MM.1S (cell line): ENCODE data around the gene TFDP2.

Experiments used
- DNase-seq: peaks from one replicate; pipeline ENCODE4 v3.0.0-alpha.2; 2015
- H2AFZ ChIP-seq: fragments of 300-600 bp; sonication (generic); 2 replicates; pipeline ENCODE4 v1.6.0; 2016; ENCODE audit warnings: antibody characterized with exemption, low read length
- H3F3A ChIP-seq: fragments of 300-600 bp; sonication (generic); 2 replicates; pipeline ENCODE4 v1.6.1; 2016; ENCODE audit warnings: mild to moderate bottlenecking, antibody characterized with exemption, low read length, moderate library complexity, mixed read lengths; ENCODE audit not compliant: insufficient read depth
- H3K27ac ChIP-seq: fragments of 300-600 bp; sonication (generic); 2 replicates; pipeline ENCODE4 v1.5.1; 2016; ENCODE audit warnings: mild to moderate bottlenecking, low read length
- H3K27me3 ChIP-seq: fragments of 300-600 bp; sonication (generic); replicated peaks from 2 replicates; pipeline ENCODE4 v1.6.0; 2016; ENCODE audit warnings: low read length; ENCODE audit not compliant: insufficient read depth
- H3K36me3 ChIP-seq: fragments of 300-600 bp; sonication (generic); replicated peaks from 2 replicates; pipeline ENCODE4 v1.6.1; 2016; ENCODE audit warnings: mild to moderate bottlenecking, low read length, mixed read lengths; ENCODE audit not compliant: insufficient read depth
- H3K4me1 ChIP-seq: fragments of 300-600 bp; sonication (generic); 2 replicates; pipeline ENCODE4 v1.6.1; 2016; ENCODE audit warnings: low read length, mixed read lengths
- H3K4me2 ChIP-seq: fragments of 300-600 bp; sonication (generic); 2 replicates; pipeline ENCODE4 v1.6.0; 2016; ENCODE audit warnings: low read depth, low read length
- H3K4me3 ChIP-seq: fragments of 300-600 bp; sonication (generic); 2 replicates; pipeline ENCODE4 v1.5.1; 2016; ENCODE audit warnings: low read length, mixed read lengths
- H3K79me2 ChIP-seq: fragments of 300-600 bp; sonication (generic); 2 replicates; pipeline ENCODE4 v1.6.1; 2016; ENCODE audit warnings: mixed run types, low read length, mixed read lengths
- H3K9ac ChIP-seq: fragments of 300-600 bp; sonication (generic); 2 replicates; pipeline ENCODE4 v1.6.1; 2016; ENCODE audit warnings: low read length, mixed read lengths
- H3K9me2 ChIP-seq: fragments of 300-600 bp; sonication (generic); replicated peaks from 2 replicates; pipeline ENCODE4 v1.6.1; 2016; ENCODE audit warnings: mild to moderate bottlenecking, low read length, mixed read lengths; ENCODE audit not compliant: insufficient read depth
- H3K9me3 ChIP-seq: fragments of 300-600 bp; sonication (generic); replicated peaks from 2 replicates; pipeline ENCODE4 v1.6.1; 2016; ENCODE audit warnings: mild to moderate bottlenecking, low read length, mixed read lengths; ENCODE audit not compliant: insufficient read depth
- H4K20me1 ChIP-seq: fragments of 300-600 bp; sonication (generic); 2 replicates; pipeline ENCODE4 v1.6.1; 2016; ENCODE audit warnings: mild to moderate bottlenecking, low read length, moderate library complexity, mixed read lengths; ENCODE audit not compliant: insufficient read depth
- EZH2 ChIP-seq: fragments of 300-600 bp; sonication (generic); optimal IDR thresholded peaks from 2 replicates; pipeline ENCODE3; 2017; ENCODE audit warnings: low read depth, mild to moderate bottlenecking, antibody characterized with exemption, low read length, mixed read lengths
- EZH2phosphoT487 ChIP-seq: fragments of 300-600 bp; sonication (generic); IDR thresholded peaks from 2 replicates; pipeline ENCODE4 v1.6.1; 2018; ENCODE audit warnings: antibody characterized with exemption, low read length
- TF ChIP-seq, protein P1 (sequence below): fragments of 300-600 bp; sonication (generic); IDR thresholded peaks from 2 replicates; pipeline ENCODE4 v1.5.1; 2016; ENCODE audit warnings: antibody characterized with exemption, low read length, mixed read lengths

Gene TFDP2

DNA sequence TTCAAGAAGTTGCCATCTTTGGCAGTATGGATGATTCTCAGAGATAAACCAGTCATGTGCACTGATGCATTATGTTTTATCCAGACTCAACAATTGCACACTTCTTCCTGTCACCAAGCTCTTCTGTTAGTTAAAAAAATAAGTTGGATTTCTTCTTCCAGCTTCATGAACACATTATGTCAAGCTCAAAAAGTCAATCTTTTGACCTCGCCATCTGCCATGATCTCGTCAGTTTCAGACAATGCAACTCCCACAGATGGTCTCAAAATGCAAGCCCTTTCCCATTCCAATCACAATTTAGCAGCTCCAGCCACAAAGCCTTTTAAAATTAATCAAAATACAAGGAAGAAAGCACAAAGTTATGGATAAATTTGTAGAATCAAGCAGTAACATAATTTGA, 42.8 kb downstream of the TFDP2 start:
- no peak for DNase-seq
- Histone ChIP-seq H3F3A (no peaks in the 10 kb centered on the region; the same call in 1 of the 2 replicates), H3K9me2 (no peaks in the 10 kb centered on the region), H3K4me2 (no peak overlapping the region), H3K27me3 (no peaks in the 10 kb centered on the region), H2AFZ (no peak overlapping the region), H3K4me1 (no peaks in the 10 kb centered on the region), H4K20me1 (no peaks in the 10 kb centered on the region), H3K9me3 (no peaks in the 10 kb centered on the region), H3K79me2 (no peaks in the 10 kb centered on the region), H3K36me3 (no peaks in the 10 kb centered on the region), H3K27ac (no peak overlapping the region), H3K4me3 (no peak overlapping the region), H3K9ac (no peak overlapping the region)
- TF ChIP-seq, protein P1, sequence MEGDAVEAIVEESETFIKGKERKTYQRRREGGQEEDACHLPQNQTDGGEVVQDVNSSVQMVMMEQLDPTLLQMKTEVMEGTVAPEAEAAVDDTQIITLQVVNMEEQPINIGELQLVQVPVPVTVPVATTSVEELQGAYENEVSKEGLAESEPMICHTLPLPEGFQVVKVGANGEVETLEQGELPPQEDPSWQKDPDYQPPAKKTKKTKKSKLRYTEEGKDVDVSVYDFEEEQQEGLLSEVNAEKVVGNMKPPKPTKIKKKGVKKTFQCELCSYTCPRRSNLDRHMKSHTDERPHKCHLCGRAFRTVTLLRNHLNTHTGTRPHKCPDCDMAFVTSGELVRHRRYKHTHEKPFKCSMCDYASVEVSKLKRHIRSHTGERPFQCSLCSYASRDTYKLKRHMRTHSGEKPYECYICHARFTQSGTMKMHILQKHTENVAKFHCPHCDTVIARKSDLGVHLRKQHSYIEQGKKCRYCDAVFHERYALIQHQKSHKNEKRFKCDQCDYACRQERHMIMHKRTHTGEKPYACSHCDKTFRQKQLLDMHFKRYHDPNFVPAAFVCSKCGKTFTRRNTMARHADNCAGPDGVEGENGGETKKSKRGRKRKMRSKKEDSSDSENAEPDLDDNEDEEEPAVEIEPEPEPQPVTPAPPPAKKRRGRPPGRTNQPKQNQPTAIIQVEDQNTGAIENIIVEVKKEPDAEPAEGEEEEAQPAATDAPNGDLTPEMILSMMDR, result no peak
- TF ChIP-seq EZH2 (no peak), EZH2phosphoT487 (no peak)

DNA sequence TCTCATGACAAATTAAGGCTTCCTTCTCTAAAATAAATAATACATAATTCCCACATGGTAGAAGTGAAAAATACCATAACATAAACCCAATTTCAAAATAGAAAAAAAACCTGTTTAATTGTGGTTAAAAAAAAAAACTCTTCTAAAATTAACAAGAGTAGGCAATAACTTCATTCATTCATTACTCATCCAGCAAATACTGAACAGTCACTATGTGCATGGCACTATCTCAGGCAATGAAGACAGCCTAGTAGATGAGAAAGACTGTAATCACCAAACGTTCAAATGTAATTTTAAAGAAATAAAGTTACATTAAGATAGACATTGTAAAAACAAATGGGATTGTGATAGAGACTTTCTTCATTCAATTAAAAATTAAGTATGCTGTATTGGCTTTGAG, 43.4 kb downstream of the TFDP2 start:
- H3K4me1 ChIP-seq, result no peaks in the 10 kb centered on the region
- no peak for DNase-seq
- H3K79me2 ChIP-seq, result no peaks in the 10 kb centered on the region
- no peaks in the 10 kb centered on the region for H3K9me2 ChIP-seq
- H2AFZ ChIP-seq, result no peak overlapping the region
- no peak overlapping the region for H3K9ac ChIP-seq
- no peaks in the 10 kb centered on the region for H4K20me1 ChIP-seq
- H3K4me2 ChIP-seq, result no peak overlapping the region
- H3K9me3 ChIP-seq, result no peaks in the 10 kb centered on the region
- H3F3A ChIP-seq, result no peaks in the 10 kb centered on the region; the same call in 1 of the 2 replicates
- H3K27me3 ChIP-seq, result no peaks in the 10 kb centered on the region
- no peaks in the 10 kb centered on the region for H3K36me3 ChIP-seq
- H3K4me3 ChIP-seq, result no peak overlapping the region
- no peak overlapping the region for H3K27ac ChIP-seq
- TF ChIP-seq, protein P1, result no peak
- TF ChIP-seq EZH2phosphoT487 (no peak), EZH2 (no peak)

DNA sequence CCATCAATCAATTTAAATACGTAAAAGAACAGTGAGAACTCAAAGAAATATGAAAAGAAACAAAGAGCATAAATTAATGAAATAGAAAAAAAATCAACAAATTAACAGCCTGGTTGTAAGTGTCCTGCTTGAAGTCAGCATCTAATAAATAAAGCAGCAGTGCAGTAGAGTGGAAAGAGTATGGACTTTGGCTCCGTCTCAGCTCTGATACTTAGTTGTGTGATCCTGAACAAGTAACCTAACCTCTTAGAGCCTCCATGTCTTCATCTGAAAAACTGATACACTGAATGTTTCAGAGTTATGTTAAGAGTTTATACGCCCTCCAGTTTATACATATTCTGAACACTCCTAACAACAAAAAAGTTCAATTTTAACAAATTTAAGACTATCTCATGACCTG, 44.6 kb downstream of the TFDP2 start:
- DNase-seq, result no peak
- Histone ChIP-seq H3K27ac (no peak overlapping the region), H3K9ac (no peak overlapping the region), H3K4me3 (no peak overlapping the region), H3K4me1 (no peaks in the 10 kb centered on the region), H3F3A (no peaks in the 10 kb centered on the region; the same call in 1 of the 2 replicates), H3K4me2 (no peak overlapping the region), H4K20me1 (no peaks in the 10 kb centered on the region), H3K9me2 (no peaks in the 10 kb centered on the region), H3K9me3 (no peaks in the 10 kb centered on the region), H2AFZ (no peak overlapping the region), H3K36me3 (no peaks in the 10 kb centered on the region), H3K27me3 (no peaks in the 10 kb centered on the region), H3K79me2 (no peaks in the 10 kb centered on the region)
- TF ChIP-seq, protein P1, result no peak
- TF ChIP-seq EZH2phosphoT487 (no peak), EZH2 (no peak)
